Suprapubic skin (tissue), 3 donors: ENCODE data around the gene PDE7B.
"Not testable (repeated sequence)": the region's sequence is repeated elsewhere in the genome, so short reads cannot be mapped to it uniquely, and the experiment has no call there.

Experiments used
- CTCF ChIP-seq, 2 donors: fragments of 200-600 bp in 1 of 2; fragments of 450-650 bp in 1 of 2; sonication (generic) in 1 of 2; IDR thresholded peaks; one replicate each; pipeline ENCODE4 v1.5.1; 2016 to 2019; ENCODE audit warnings: antibody characterized with exemption in 2 of 2, mild to moderate bottlenecking in 1 of 2, moderate library complexity in 1 of 2
- EP300 ChIP-seq: sonication (generic); formaldehyde crosslinking; IDR thresholded peaks from one replicate; pipeline ENCODE4 v1.6.1; 2017; ENCODE audit warnings: antibody characterized with exemption

GRCh38 chr6:136139111-136139510, 287.6 kb downstream of the PDE7B start:
- TF ChIP-seq CTCF (IDR thresholded peaks at IDR 0.05); EP300: not testable (repeated sequence)
